Type B pancreatic cell (in vitro differentiated cells): ENCODE measurements around the gene ANKS3. TPM values are rescaled to one million over a fixed set of nuclear protein-coding genes. Genes with fewer than 3 reads are reported as not detected.
"Not testable (repeated sequence)": the region's sequence is repeated elsewhere in the genome, so short reads cannot be mapped to it uniquely, and the experiment has no call there.

ENCODE experiments used
- DNase-seq: peaks from one replicate; pipeline ENCODE4 v3.0.0; 2021; ENCODE audit warnings: mixed read lengths; ENCODE audit not compliant: unreplicated experiment; ENCODE audit errors: extremely low spot score
- H3K27ac Mint-ChIP-seq: 2 replicates; pipeline ENCODE4 v1.8.0; 2021; ENCODE audit warnings: mild to moderate bottlenecking, mixed read lengths
- H3K27me3 Mint-ChIP-seq: 2 replicates; pipeline ENCODE4 v1.8.0; 2021; ENCODE audit warnings: mixed read lengths
- H3K36me3 Mint-ChIP-seq: 2 replicates; pipeline ENCODE4 v1.8.0; 2021; ENCODE audit warnings: mixed read lengths
- H3K4me1 Mint-ChIP-seq: one replicate; pipeline ENCODE4 v1.8.0; 2021; ENCODE audit warnings: mixed read lengths; ENCODE audit not compliant: unreplicated experiment
- H3K4me3 Mint-ChIP-seq: 2 replicates; pipeline ENCODE4 v1.8.0; 2021; ENCODE audit warnings: mild to moderate bottlenecking, mixed read lengths
- H3K9me3 Mint-ChIP-seq: 2 replicates; pipeline ENCODE4 v1.8.0; 2021; ENCODE audit warnings: mixed read lengths
- total RNA-seq: library from RNA; stranded (reverse); gene quantifications from 2 replicates; pipeline ENCODE4 v1.2.1, GENCODE V29; 2021; ENCODE audit warnings: low replicate concordance
- TF ChIP-seq, protein P1 (sequence below): fragments of 200-600 bp; sonication (generic); conservative IDR thresholded peaks from 2 replicates; pipeline ENCODE4 v1.5.0; 2021; ENCODE audit warnings: antibody characterized with exemption, mild to moderate bottlenecking

Gene ANKS3
- total RNA-seq, 1 donor from 2014 or later, result 36.7 TPM

DNA sequence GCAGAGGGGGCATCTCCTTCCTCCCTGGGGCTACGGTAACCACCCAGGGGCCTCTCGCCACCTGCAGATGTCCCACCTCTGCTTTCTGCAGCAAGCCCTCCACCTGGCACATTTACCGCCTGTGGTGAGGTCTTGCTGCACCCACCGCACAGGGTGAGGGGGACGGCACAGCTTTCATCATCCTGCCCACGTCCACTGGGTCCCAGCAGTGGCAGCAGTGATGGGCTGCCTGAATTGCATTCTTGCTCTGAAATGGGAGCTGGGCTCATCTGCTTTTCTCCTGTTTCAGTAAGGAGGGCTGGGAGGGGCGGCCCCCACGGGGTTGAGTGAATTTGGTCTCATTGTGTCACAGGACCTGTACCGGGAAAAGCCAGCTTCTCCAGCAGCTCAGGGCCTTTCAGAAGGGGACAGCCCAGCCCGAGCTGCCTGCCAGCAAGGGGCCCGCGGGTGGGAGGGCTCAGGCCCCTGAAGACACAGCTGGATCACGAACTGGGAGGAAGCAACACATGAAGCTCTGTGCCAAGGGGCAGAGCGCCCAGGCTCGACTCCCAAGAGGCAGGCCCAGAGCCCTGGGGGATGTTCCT lies 13.0 kb upstream of the ANKS3 start:
- Mint-ChIP-seq H3K9me3 (no peaks in the 10 kb centered on the region), H3K4me3 (no peak overlapping the region), H3K4me1 (no peaks in the 10 kb centered on the region), H3K36me3 (no peaks in the 10 kb centered on the region), H3K27ac (no peak overlapping the region), H3K27me3 (no peaks in the 10 kb centered on the region)
- no peak for DNase-seq
- TF ChIP-seq, protein P1, sequence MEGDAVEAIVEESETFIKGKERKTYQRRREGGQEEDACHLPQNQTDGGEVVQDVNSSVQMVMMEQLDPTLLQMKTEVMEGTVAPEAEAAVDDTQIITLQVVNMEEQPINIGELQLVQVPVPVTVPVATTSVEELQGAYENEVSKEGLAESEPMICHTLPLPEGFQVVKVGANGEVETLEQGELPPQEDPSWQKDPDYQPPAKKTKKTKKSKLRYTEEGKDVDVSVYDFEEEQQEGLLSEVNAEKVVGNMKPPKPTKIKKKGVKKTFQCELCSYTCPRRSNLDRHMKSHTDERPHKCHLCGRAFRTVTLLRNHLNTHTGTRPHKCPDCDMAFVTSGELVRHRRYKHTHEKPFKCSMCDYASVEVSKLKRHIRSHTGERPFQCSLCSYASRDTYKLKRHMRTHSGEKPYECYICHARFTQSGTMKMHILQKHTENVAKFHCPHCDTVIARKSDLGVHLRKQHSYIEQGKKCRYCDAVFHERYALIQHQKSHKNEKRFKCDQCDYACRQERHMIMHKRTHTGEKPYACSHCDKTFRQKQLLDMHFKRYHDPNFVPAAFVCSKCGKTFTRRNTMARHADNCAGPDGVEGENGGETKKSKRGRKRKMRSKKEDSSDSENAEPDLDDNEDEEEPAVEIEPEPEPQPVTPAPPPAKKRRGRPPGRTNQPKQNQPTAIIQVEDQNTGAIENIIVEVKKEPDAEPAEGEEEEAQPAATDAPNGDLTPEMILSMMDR, result no peak

DNA sequence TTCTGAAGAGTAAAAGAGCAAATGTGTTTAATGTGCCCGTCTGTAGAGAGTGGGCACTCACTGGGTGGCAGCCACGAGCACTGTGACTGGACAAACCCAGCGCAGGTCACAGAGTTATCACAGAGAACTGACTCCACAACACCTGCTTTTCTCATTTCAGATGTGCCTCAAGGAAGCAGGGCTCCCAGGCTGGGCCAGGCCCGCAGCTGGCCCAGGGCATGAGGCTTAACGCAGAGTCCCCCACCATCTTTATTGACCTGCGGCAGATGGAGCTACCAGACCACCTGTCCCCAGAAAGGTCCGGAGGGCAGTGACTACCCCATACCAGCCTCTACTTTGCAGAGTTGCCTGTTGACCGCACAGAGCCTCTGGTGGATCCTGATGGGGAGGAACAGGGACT lies 12.1 kb upstream of the ANKS3 start:
- H3K36me3 Mint-ChIP-seq, result no peaks in the 10 kb centered on the region
- no peaks in the 10 kb centered on the region for H3K4me1 Mint-ChIP-seq
- no peak overlapping the region for H3K4me3 Mint-ChIP-seq
- H3K27ac Mint-ChIP-seq, result no peak overlapping the region
- TF ChIP-seq, protein P1, result no peak
- no peaks in the 10 kb centered on the region for H3K9me3 Mint-ChIP-seq
- DNase-seq, result no peak
- H3K27me3 Mint-ChIP-seq, result no peaks in the 10 kb centered on the region

DNA sequence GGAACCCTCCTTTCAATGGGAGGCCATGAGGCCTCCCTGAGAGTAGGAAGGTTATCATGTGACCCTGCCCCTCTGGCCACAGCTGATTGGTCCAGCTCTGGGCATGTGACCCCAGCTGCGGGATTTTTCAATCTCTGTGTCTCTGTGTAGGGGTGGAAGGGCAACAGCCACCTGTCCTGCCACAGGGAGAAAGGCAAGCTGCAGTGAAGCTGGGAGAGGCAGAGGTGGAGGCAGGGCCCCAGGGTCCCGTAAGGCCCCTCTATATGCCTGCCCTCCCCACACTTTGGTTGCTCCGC lies 11.2 kb upstream of the ANKS3 start:
- Mint-ChIP-seq H3K27ac (no peak overlapping the region), H3K4me3 (no peak overlapping the region), H3K27me3 (no peaks in the 10 kb centered on the region), H3K4me1 (no peaks in the 10 kb centered on the region), H3K36me3 (no peaks in the 10 kb centered on the region), H3K9me3 (no peaks in the 10 kb centered on the region)
- TF ChIP-seq, protein P1, result no peak
- no peak for DNase-seq

DNA sequence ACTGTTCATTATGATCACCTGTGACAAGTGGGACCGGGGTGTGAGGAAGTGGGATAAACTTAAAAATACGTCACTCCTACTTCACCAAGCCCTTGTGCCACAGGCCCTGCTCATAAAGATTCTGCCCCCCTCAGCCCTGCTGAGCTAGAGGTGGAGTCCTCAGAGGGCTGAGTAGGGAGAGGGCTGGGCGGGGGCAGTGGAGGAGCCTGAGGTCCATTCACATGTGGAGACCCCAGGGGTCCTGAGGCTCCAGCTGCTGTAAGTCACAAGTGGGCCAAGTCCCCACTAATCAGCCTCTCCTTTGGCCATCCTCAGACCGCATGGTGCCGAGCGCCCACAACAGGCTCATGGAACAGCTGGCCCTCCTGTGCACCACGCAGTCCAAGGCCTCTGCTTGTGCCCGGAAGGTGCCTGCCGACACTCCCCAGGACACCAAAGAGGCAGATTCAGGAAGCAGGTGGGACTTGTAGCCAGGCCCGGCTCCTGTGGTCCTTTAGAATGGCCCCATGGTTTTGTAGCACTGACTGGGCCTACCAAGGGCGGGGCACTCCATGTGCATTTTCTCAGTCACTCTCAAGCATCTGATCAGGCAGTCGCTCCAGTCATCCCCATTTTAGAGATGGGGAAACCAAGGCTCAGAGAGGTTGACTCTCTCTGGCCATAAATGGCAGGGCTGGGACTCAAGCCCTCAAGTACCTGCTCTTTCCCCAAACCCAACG lies 10.6 kb upstream of the ANKS3 start:
- Mint-ChIP-seq H3K27me3 (no peaks in the 10 kb centered on the region), H3K4me3 (no peak overlapping the region), H3K9me3 (no peaks in the 10 kb centered on the region), H3K4me1 (no peaks in the 10 kb centered on the region), H3K27ac (no peak overlapping the region), H3K36me3 (no peaks in the 10 kb centered on the region)
- TF ChIP-seq, protein P1, result no peak
- no peak for DNase-seq

DNA sequence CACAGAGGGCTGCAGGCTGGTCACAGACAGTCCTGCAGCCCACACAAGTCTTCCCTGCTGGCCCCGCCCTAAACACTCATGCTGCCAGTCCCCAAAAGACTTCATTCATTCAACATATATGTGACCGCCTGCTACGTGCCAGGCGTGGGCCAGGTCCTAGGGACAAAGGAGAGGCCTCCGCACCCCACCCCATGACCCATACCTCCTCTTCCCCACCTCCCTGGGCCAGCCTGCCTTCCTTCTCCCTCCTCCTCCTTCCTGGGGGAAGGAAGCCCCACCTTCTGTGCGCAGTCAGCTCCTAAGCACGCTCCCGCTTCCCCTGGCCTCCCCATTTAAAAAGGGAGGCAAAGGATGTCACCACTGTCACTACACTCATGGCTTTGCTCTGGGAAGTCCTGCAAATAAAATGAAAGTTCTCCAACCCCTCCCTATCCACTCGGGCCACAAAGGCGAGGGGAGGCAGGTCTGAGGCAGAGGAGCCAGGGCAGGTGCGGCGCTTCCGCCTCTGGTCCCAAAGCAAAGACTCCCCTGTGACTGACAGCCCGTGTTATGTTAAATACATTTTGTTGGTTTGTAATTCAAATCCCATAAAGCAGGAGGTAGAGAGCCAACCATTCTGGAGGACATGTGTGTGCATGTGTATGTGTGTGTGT lies 9.3 kb upstream of the ANKS3 start:
- Mint-ChIP-seq H3K36me3 (no peaks in the 10 kb centered on the region), H3K9me3 (no peaks in the 10 kb centered on the region), H3K4me3 (no peak overlapping the region), H3K27ac (no peak overlapping the region), H3K4me1 (no peaks in the 10 kb centered on the region), H3K27me3 (no peaks in the 10 kb centered on the region)
- no peak for DNase-seq
- TF ChIP-seq, protein P1, result no peak

DNA sequence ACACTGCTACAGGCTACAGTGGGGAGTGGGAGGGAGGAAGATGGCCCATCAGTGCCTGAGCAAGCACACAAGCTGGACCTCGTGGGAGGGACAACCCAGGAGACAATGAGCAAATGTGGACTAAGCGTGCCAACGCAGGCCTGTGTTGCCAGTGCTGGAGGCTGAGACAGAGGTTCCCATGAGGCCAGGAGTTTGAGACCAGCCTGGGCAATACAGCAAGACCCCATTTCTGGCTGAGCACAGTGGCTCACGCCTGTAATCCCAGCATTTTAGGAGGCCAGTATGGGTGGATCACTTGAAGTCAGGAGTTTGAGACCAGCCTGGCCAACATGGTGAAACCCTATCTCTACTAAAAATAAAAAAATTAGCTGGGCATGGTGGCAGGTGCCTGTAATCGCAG lies 4.3 kb upstream of the ANKS3 start:
- H3K27me3 Mint-ChIP-seq, DNase-seq, H3K4me1 Mint-ChIP-seq, H3K36me3 Mint-ChIP-seq, H3K9me3 Mint-ChIP-seq: not testable (repeated sequence)
- Mint-ChIP-seq H3K4me3 (peak overlapping the region; percentile 61), H3K27ac (peak overlapping the region; percentile 12)
